IPS-11a (cell line): Measurements from ENCODE around the gene PRR20E.
"Not testable (repeated sequence)": the region's sequence is repeated elsewhere in the genome, so short reads cannot be mapped to it uniquely, and the experiment has no call there.

Experiments
- H3K4me3 ChIP-seq: one replicate; pipeline ENCODE4 v1.5.1; 2013; ENCODE audit warnings: low read depth, low read length, control low read depth

Gene PRR20E

DNA sequence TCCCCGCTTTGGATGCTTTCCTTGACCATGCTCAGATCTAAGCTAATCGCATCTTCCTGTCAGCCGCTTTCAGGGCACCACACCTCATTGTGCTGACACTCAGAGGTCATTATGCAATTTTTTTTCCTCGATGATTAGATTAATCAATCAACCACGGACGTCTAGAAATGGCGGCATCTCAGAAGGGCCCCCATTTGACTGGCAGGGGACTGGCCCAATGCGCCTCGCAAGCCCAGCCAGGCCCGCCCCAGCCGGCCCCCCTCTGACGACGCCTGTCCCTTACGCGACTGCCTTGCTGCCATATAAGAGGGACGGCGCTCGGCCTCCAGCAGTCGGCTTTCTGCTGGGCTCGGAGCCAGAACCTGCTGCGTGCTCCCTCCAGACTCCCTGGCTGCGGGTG is at the start of gene PRR20E:
PRR20E (plus strand) TSS at position 301 of the 400 bp plus-strand sequence. CDS start 387 bp downstream, outside the sequence.
- H3K4me3 ChIP-seq = not testable (repeated sequence)

- no peak overlapping the region for H3K4me3 ChIP-seq
Observed at GRCh38 chr13:57123681-57124080, 43.3 kb upstream of the PRR20E start.

- H3K4me3 ChIP-seq = no peak overlapping the region
Observed at GRCh38 chr13:57128909-57129308, 38.1 kb upstream of the PRR20E start.

DNA sequence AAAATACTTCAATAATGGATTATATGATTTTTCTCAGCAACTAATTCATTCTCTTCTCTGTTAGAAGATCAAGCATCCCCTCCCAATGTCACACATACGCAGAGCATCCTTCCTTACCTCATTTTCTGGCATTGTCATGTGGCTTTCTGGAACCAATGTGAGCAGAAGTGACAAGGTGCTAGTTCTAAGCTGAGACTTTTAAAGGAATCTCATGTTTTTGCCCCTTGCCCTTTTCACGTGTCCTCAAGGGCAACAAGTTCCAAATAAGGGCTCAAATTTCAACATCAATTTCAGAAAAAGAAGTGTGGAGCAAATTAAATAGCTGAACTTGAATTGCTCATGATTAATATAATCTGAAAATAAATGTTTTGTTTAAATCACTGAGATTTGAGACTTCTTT is 30.9 kb upstream of the PRR20E start:
- no peak overlapping the region for H3K4me3 ChIP-seq

DNA sequence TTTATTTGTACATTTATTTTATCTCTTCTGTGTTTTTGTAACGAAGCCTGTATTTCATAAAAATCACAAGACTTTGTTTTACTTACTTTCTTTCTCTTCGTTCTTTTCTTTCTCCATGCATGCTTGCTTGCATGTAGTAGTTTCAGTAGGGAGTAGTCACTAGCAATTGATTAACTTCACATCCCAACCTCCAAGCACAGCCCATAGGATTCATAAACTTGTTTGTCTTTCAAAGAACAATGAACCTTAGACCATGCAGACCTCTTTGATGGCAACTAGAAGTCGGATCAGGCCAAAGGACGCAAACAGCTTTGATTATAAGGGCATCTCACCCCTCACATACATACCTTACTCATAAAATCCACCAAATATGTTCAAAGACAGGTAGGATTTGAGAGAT is 29.4 kb upstream of the PRR20E start:
- H3K4me3 ChIP-seq = no peak overlapping the region

GRCh38 chr13:57138988-57139387 is 28.0 kb upstream of the PRR20E start:
- no peak overlapping the region for H3K4me3 ChIP-seq

- not testable (repeated sequence) for H3K4me3 ChIP-seq
Observed at GRCh38 chr13:57139781-57140180, 27.2 kb upstream of the PRR20E start.

GRCh38 chr13:57140235-57140968 is 26.6 kb upstream of the PRR20E start, which contains the start of gene PRR20A:
TSS of gene PRR20A (plus strand) at chr13:57140918. CDS start at chr13:57141305, 387 bp downstream.
- H3K4me3 ChIP-seq = not testable (repeated sequence)

- not testable (repeated sequence) for H3K4me3 ChIP-seq
Observed at GRCh38 chr13:57147188-57147587, 19.8 kb upstream of the PRR20E start, which contains the start of gene PRR20B. TSS of gene PRR20B (plus strand) at chr13:57147488. CDS start at chr13:57147875, 387 bp downstream.

GRCh38 chr13:57148106-57148505 is 18.9 kb upstream of the PRR20E start:
- H3K4me3 ChIP-seq = not testable (repeated sequence)

DNA sequence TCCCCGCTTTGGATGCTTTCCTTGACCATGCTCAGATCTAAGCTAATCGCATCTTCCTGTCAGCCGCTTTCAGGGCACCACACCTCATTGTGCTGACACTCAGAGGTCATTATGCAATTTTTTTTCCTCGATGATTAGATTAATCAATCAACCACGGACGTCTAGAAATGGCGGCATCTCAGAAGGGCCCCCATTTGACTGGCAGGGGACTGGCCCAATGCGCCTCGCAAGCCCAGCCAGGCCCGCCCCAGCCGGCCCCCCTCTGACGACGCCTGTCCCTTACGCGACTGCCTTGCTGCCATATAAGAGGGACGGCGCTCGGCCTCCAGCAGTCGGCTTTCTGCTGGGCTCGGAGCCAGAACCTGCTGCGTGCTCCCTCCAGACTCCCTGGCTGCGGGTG is 13.2 kb upstream of the PRR20E start, which contains the start of gene PRR20C:
PRR20C (plus strand) TSS at position 301 of the 400 bp plus-strand sequence. CDS start 387 bp downstream, outside the sequence.
- not testable (repeated sequence) for H3K4me3 ChIP-seq

GRCh38 chr13:57160332-57160731 is 6.7 kb upstream of the PRR20E start, which contains the start of gene PRR20D:
TSS of gene PRR20D (plus strand) at chr13:57160632. CDS start at chr13:57161019, 387 bp downstream.
- H3K4me3 ChIP-seq = not testable (repeated sequence)

GRCh38 chr13:57191667-57192066 is 24.7 kb downstream of the PRR20E start:
- H3K4me3 ChIP-seq = no peak overlapping the region

DNA sequence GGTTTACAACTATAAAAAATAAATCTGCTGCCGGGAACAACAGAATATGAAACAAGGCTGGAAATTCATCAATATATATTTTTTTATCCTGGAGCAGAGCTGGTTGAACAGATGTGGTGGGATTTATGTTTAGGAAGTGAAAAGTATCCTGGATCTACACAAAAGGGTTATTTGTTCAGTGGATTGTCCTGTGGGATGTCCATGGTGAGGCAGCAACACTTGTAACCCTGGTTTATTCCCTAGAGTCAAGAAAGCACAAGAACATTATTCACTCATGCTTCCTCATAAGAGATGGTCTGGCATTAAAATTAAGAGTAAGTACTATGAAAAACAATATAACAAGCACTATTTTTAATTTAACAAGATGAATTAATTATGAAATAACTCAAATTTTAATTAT is 46.0 kb downstream of the PRR20E start:
- H3K4me3 ChIP-seq = no peak overlapping the region
